ENCODE results near the gene RAB31. TPM values are rescaled to one million over a fixed set of nuclear protein-coding genes. Genes with fewer than 3 reads are reported as not detected.
A peak's percentile ranks its signal among the peaks of the same experiment; 100 is the strongest.

The RAB31 gene
- total and polyA plus RNA-seq, 8 donors, result 1.4 to 28.2 (median 4.5) TPM

- intact Hi-C loops (cut with DNase I), result no loop called here
- WGBS, 2 donors, result 78 to 85% methylated on average over 3 of the region's 3 CpGs
- no peak for FAIRE-seq
- H3K27me3 ChIP-seq, result no peaks in the 10 kb centered on the region
- no peak overlapping the region for H3K27ac ChIP-seq
- no peak for TF ChIP-seq CTCF (IDR thresholded peaks at IDR 0.05)
- no peak overlapping the region for H3K4me3 ChIP-seq
- H3K36me3 ChIP-seq, result no peaks in the 10 kb centered on the region
- no peaks in the 10 kb centered on the region for H3K9me3 ChIP-seq
- no peak for DNase-seq
- no peak for ATAC-seq
- H3K4me1 ChIP-seq, result peaks cover 0 to 6% (median 0%) of the 10 kb centered on the region in 3 donors
These were observed 142.2 kb downstream of the RAB31 start for GRCh38 chr18:9850309-9850708.

- Histone ChIP-seq H3K36me3 (no peaks in the 10 kb centered on the region), H3K4me3 (no peak overlapping the region), H3K9me3 (no peaks in the 10 kb centered on the region), H3K27me3 (no peaks in the 10 kb centered on the region), H3K27ac (no peak overlapping the region), H3K4me1 (peaks cover 0 to 15% (median 9%) of the 10 kb centered on the region in 3 donors)
- intact Hi-C loops (cut with DNase I), result no loop called here
- WGBS, 2 donors, result 88 to 95% methylated on average over 2 of the region's 2 CpGs
- DNase-seq (no peak), FAIRE-seq (peak; percentile 94), ATAC-seq (no peak)
- no peak for TF ChIP-seq CTCF (IDR thresholded peaks at IDR 0.05)
These were observed 143.4 kb downstream of the RAB31 start for GRCh38 chr18:9851511-9851910.

- no peaks in the 10 kb centered on the region for H3K36me3 ChIP-seq
- FAIRE-seq (peak; percentile 9), DNase-seq (no peak), ATAC-seq (no peak)
- no peak for TF ChIP-seq CTCF (IDR thresholded peaks at IDR 0.05)
- intact Hi-C loops (cut with DNase I), result no loop called here
- peaks cover 0 to 16% (median 15%) of the 10 kb centered on the region in 3 donors for H3K4me1 ChIP-seq
- no peaks in the 10 kb centered on the region for H3K27me3 ChIP-seq
- H3K9me3 ChIP-seq, result no peaks in the 10 kb centered on the region
- H3K4me3 ChIP-seq, result no peak overlapping the region
- H3K27ac ChIP-seq, result no peak overlapping the region
- 74 to 76% methylated on average over 5 of the region's 5 CpGs for WGBS, 2 donors
These were observed 144.4 kb downstream of the RAB31 start for GRCh38 chr18:9852266-9853081.

GRCh38 chr18:9854801-9855676, 146.9 kb downstream of the RAB31 start:
- TF ChIP-seq CTCF (IDR thresholded peaks at IDR 0.05), result no peak
- peak; percentile 69 for FAIRE-seq
- no peaks in the 10 kb centered on the region for H3K27me3 ChIP-seq
- ATAC-seq, result peak; percentile 88 to 91 (median 90)
- intact Hi-C loops (cut with DNase I), result no loop called here
- peak in 3 of 6 donors; percentile 51 to 73 (median 69) for DNase-seq
- peaks cover 0 to 16% (median 15%) of the 10 kb centered on the region in 3 donors for H3K4me1 ChIP-seq
- no peaks in the 10 kb centered on the region for H3K36me3 ChIP-seq
- WGBS, 2 donors, result 46 to 53% methylated on average over 12 of the region's 12 CpGs
- no peaks in the 10 kb centered on the region for H3K9me3 ChIP-seq
- H3K27ac ChIP-seq, result peak overlapping the region; percentile 24 to 87 (median 62)
- no peak overlapping the region for H3K4me3 ChIP-seq

Data from pancreas (tissue), 10 donors.